ENCODE measurements around the gene SLC24A5. TPM values are rescaled to one million over a fixed set of nuclear protein-coding genes. Genes with fewer than 3 reads are reported as not detected.

Gene SLC24A5
- total and polyA plus RNA-seq, 2 of the 4 experiments (the other 2 are of a cell fraction): not detected

DNA sequence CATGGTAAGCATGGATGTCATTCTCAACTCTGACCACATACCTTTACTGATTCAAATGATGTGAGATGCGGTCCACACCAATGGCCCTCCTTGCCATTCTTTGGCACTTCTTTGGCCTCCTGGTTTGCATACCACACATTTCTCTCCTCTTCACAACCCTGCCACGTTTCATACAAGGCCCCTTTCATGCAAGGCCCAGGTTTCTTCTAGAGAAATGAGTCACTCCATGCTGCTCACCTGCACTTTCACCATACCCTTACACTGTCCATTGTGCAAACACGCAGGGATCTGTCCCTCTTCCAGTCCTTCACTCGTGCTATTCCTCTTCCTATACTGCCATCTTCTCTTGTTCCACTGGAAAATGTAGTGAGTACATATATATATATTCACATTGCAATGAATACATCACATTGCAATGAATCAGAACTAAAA is 24.4 kb upstream of the SLC24A5 start:
- TF ChIP-seq, protein P1, sequence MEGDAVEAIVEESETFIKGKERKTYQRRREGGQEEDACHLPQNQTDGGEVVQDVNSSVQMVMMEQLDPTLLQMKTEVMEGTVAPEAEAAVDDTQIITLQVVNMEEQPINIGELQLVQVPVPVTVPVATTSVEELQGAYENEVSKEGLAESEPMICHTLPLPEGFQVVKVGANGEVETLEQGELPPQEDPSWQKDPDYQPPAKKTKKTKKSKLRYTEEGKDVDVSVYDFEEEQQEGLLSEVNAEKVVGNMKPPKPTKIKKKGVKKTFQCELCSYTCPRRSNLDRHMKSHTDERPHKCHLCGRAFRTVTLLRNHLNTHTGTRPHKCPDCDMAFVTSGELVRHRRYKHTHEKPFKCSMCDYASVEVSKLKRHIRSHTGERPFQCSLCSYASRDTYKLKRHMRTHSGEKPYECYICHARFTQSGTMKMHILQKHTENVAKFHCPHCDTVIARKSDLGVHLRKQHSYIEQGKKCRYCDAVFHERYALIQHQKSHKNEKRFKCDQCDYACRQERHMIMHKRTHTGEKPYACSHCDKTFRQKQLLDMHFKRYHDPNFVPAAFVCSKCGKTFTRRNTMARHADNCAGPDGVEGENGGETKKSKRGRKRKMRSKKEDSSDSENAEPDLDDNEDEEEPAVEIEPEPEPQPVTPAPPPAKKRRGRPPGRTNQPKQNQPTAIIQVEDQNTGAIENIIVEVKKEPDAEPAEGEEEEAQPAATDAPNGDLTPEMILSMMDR (conservative IDR thresholded peaks at IDR 0.05; ENCODE audit: low read depth, low read length): no peak
- TF ChIP-seq POLR2A (IDR thresholded peaks at IDR 0.05; ENCODE audit: low read depth, low read length) (no peak), CHD1 (IDR thresholded peaks at IDR 0.05; ENCODE audit: low read depth, low read length) (no peak), MAFK (IDR thresholded peaks at IDR 0.05; ENCODE audit: low read depth, low read length) (no peak), MXI1 (IDR thresholded peaks at IDR 0.05; ENCODE audit: borderline replicate concordance, low read depth, low read length) (no peak), SMC3 (IDR thresholded peaks at IDR 0.05; ENCODE audit: low read depth, low read length) (no peak), CEBPB (IDR thresholded peaks at IDR 0.05; ENCODE audit: low read depth, low read length) (no peak), NFE2L2 (IDR thresholded peaks at IDR 0.05; ENCODE audit: low read depth, low read length) (no peak), RCOR1 (IDR thresholded peaks at IDR 0.05; ENCODE audit: insufficient replicate concordance, low read length) (no peak), RAD21 (IDR thresholded peaks at IDR 0.05; ENCODE audit: low read length) (no peak), BHLHE40 (IDR thresholded peaks at IDR 0.05; ENCODE audit: low read depth, low read length) (no peak)
- TF ChIP-seq, protein P2, sequence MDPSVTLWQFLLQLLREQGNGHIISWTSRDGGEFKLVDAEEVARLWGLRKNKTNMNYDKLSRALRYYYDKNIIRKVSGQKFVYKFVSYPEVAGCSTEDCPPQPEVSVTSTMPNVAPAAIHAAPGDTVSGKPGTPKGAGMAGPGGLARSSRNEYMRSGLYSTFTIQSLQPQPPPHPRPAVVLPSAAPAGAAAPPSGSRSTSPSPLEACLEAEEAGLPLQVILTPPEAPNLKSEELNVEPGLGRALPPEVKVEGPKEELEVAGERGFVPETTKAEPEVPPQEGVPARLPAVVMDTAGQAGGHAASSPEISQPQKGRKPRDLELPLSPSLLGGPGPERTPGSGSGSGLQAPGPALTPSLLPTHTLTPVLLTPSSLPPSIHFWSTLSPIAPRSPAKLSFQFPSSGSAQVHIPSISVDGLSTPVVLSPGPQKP (IDR thresholded peaks at IDR 0.05; ENCODE audit: borderline replicate concordance, low read depth, low read length): no peak
- TF ChIP-seq, protein P3, sequence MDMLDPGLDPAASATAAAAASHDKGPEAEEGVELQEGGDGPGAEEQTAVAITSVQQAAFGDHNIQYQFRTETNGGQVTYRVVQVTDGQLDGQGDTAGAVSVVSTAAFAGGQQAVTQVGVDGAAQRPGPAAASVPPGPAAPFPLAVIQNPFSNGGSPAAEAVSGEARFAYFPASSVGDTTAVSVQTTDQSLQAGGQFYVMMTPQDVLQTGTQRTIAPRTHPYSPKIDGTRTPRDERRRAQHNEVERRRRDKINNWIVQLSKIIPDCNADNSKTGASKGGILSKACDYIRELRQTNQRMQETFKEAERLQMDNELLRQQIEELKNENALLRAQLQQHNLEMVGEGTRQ (IDR thresholded peaks at IDR 0.05; ENCODE audit: low read depth, low read length): no peak
- in situ Hi-C loops (cut with MboI; ENCODE audit: low sequenced_read_pairs): no loop called here
- ATAC-seq (ENCODE audit: low read depth) (peak; percentile 17; the same call in 1 of the 2 replicates), DNase-seq (no peak)
- Histone ChIP-seq H3K36me3 (ENCODE audit: control insufficient read depth, insufficient read depth, low read length) (no peaks in the 10 kb centered on the region), H4K91ac (ENCODE audit: insufficient read depth, low read depth, low read length) (no peak overlapping the region), H3K27me3 (ENCODE audit: control insufficient read depth, insufficient read depth, low read length) (peaks cover 15% of the 10 kb centered on the region), H2AK9ac (replicated peaks; ENCODE audit: low read depth, low read length, poor library complexity) (no peak overlapping the region), H3K23ac (ENCODE audit: low read depth, low read length) (no peak overlapping the region), H3K9me1 (ENCODE audit: insufficient read depth, low read length) (peaks cover 4% of the 10 kb centered on the region; the same call in 1 of the 2 replicates), H3K4me3 (ENCODE audit: insufficient read depth, low read depth, low read length) (no peak overlapping the region), H3K4ac (ENCODE audit: low read depth, low read length) (no peak overlapping the region), H2BK5ac (ENCODE audit: low read depth, low read length, poor library complexity, severe bottlenecking) (no peak overlapping the region), H3K18ac (ENCODE audit: low read depth, low read length) (no peak overlapping the region), H4K8ac (ENCODE audit: low read depth in 2 of 2, low read length in 2 of 2) (no peak overlapping the region), H2AFZ (replicated peaks; ENCODE audit: low read length, poor library complexity) (peak overlapping the region; percentile 34), H3K4me2 (ENCODE audit: low read depth, low read length) (no peak overlapping the region), H3K79me1 (ENCODE audit: low read depth in 1 of 2, low read length in 2 of 2) (no peaks in the 10 kb centered on the region), H3K56ac (ENCODE audit: extremely low read depth, insufficient read depth, low read length) (no peak overlapping the region), H3K9me3 (ENCODE audit: control insufficient read depth, insufficient read depth, low read length) (no peaks in the 10 kb centered on the region), H3K4me1 (ENCODE audit: control insufficient read depth, insufficient read depth, low read length) (peaks cover 1% of the 10 kb centered on the region; the same call in 1 of the 2 replicates), H3K9ac (ENCODE audit: low read depth, low read length) (no peak overlapping the region), H2BK15ac (ENCODE audit: low read depth, low read length) (no peak overlapping the region; the same call in 2 of the 3 replicates), H4K20me1 (ENCODE audit: insufficient read depth, low read length) (no peaks in the 10 kb centered on the region), H2BK20ac (ENCODE audit: low read depth, low read length) (no peak overlapping the region), H3K27ac (ENCODE audit: insufficient read depth, low read length) (no peak overlapping the region), H3K14ac (replicated peaks; ENCODE audit: low read depth, low read length) (no peak overlapping the region), H2AK5ac (ENCODE audit: low read depth, low read length) (no peak overlapping the region), H4K5ac (ENCODE audit: low read depth, low read length) (no peak overlapping the region), H2BK120ac (ENCODE audit: low read depth, low read length) (no peak overlapping the region)
- dilution Hi-C loops (cut with HindIII; ENCODE audit: low sequenced_read_pairs, unreplicated experiment): no loop called here
- POLR2A ChIA-PET (ENCODE audit: unreplicated experiment): no interaction called here
- 74% methylated on average over 2 of the region's 4 CpGs; no CpG with 5 or more reads in 1 of the 2 experiments for WGBS, 2 experiments (ENCODE audit: extremely low coverage in 2 of 2, insufficient read length in 1 of 2)
- BruUV-seq (replicated peaks): no TSS peak
- CTCF ChIA-PET: no interaction called here
- intact Hi-C loops (cut with micrococcal nuclease): no loop called here
